ENCODE measurements around the gene SPAG7. TPM values are rescaled to one million over a fixed set of nuclear protein-coding genes. Genes with fewer than 3 reads are reported as not detected.

The SPAG7 gene
- total and polyA plus RNA-seq, 12 donors = 95.5 to 189 (median 136) TPM

DNA sequence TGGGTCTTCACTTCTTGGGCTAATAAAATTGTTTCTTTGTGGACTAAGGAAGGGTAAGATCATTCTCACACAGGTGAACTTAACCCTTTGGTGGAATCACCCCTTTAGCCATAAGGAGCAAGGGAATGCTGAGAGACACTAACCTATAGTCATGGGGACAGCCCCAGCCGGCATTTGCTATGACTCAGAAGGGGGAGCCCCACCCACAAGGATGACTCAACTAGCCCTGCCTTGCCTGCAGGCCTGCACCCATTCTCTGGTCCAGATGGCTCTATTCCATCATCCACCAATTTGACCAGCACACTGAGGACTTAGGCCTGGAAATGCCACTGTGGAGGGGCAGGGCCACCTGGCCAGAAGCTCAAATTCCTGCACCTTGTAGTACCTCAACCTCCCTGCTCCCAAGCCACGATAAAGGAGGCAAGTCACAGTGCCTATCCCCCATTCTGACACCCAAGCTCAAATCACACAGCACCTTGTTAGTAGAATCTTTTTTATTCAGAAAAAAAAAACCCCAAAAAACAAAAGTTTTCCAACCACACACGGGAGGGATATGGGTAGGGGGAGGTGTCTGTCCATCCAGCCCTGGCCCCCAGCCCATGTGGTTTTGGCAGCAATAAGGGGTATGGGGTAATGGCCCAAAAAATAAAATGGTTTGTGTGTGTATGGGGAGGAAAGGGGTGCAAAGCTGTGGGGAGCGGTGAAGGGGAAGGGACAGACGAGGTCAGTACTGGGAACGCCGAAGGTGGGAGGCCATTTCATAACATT is 22.3 kb downstream of the SPAG7 start:
- intact Hi-C loops (cut with DNase I) = loop anchor here in 2 of 10 donors (5.0 kb wide), 2 partner anchors 38 to 52 kb away; partner anchors contain the start of genes INCA1 (in 1 of the 2) and KIF1C (in 1 of the 2)
- H3K27me3 ChIP-seq = no peaks in the 10 kb centered on the region
- ATAC-seq (peak in 2 of 8 donors; percentile 23 to 29), DNase-seq (peak; percentile 49 to 68)
- no peaks in the 10 kb centered on the region for H3K9me3 ChIP-seq
- peak overlapping the region in 6 of 10 donors; percentile 6 to 100 (median 55) for H3K4me3 ChIP-seq
- H3K36me3 ChIP-seq = peaks cover 0 to 59% (median 15%) of the 10 kb centered on the region in 9 donors
- WGBS, 2 donors = 50 to 58% methylated on average over 7 of the region's 7 CpGs
- TF ChIP-seq, protein P1, sequence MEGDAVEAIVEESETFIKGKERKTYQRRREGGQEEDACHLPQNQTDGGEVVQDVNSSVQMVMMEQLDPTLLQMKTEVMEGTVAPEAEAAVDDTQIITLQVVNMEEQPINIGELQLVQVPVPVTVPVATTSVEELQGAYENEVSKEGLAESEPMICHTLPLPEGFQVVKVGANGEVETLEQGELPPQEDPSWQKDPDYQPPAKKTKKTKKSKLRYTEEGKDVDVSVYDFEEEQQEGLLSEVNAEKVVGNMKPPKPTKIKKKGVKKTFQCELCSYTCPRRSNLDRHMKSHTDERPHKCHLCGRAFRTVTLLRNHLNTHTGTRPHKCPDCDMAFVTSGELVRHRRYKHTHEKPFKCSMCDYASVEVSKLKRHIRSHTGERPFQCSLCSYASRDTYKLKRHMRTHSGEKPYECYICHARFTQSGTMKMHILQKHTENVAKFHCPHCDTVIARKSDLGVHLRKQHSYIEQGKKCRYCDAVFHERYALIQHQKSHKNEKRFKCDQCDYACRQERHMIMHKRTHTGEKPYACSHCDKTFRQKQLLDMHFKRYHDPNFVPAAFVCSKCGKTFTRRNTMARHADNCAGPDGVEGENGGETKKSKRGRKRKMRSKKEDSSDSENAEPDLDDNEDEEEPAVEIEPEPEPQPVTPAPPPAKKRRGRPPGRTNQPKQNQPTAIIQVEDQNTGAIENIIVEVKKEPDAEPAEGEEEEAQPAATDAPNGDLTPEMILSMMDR (IDR thresholded peaks at IDR 0.05) = no peak
- H3K27ac ChIP-seq = peak overlapping the region in 9 of 10 donors; percentile 13 to 100 (median 46)
- H3K4me1 ChIP-seq = peaks cover 22 to 75% (median 63%) of the 10 kb centered on the region in 9 donors

DNA sequence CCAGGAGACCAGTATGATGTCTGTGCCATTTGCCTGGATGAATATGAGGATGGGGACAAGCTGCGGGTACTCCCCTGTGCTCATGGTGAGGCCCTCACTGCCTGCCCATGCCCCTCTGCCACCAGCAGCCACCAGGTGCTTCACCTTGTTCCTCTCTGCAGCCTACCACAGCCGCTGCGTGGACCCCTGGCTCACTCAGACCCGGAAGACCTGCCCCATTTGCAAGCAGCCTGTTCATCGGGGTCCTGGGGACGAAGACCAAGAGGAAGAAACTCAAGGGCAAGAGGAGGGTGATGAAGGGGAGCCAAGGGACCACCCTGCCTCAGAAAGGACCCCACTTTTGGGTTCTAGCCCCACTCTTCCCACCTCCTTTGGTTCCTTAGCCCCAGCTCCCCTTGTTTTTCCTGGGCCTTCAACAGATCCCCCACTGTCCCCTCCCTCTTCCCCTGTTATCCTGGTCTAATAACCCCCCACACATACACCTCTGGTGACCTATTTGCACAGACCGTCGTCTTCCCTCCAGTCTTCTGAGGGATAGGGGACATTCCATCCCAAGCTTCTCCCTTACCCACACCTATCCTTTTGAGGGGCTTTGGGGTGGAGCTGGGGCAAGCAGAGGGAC is 23.0 kb downstream of the SPAG7 start:
- Histone ChIP-seq H3K36me3 (peaks cover 0 to 59% (median 15%) of the 10 kb centered on the region in 9 donors), H3K4me3 (peak overlapping the region in 3 of 10 donors; percentile 15 to 100 (median 95))
- ATAC-seq = no peak

DNA sequence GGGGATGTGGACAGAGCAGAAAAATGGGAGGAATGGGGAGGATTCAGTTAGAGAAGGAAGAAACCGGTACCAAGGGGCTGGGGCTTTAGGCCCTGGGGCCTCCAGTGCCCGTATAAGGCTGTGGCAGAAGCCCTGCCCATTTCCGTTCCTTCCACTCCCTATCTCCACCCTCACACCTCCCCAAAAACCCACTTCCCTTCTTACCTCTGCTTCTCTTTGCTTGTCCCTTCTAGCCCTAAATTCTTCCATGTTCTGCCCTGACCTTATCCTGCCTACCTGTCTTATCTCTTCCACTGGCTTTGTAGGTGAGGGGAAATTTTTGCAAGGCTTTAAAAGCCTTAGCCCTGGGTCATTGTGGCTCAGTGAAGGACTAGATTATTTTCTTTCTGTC is 23.5 kb downstream of the SPAG7 start:
- peak overlapping the region in 7 of 10 donors; percentile 4 to 100 (median 99) for H3K27ac ChIP-seq
- peaks cover 0 to 59% (median 15%) of the 10 kb centered on the region in 9 donors for H3K36me3 ChIP-seq
- H3K9me3 ChIP-seq = no peaks in the 10 kb centered on the region
- no peak for DNase-seq
- H3K4me1 ChIP-seq = peaks cover 18 to 70% (median 56%) of the 10 kb centered on the region in 9 donors
- peak overlapping the region in 1 of 10 donors; percentile 100 for H3K4me3 ChIP-seq
- no peaks in the 10 kb centered on the region for H3K27me3 ChIP-seq
- WGBS, 2 donors = 40 to 50% methylated on average over 3 of the region's 3 CpGs
- intact Hi-C loops (cut with DNase I) = loop anchor here in 2 of 10 donors (5.0 kb wide), 1 partner anchor 43 kb away; the partner anchor contains the start of gene CAMTA2 (in 2 of the 2)
- ATAC-seq = no peak
- TF ChIP-seq, protein P1 (IDR thresholded peaks at IDR 0.05) = no peak

More for the DNA sequence above, 23.0 kb downstream of the SPAG7 start:
- peak overlapping the region in 8 of 10 donors; percentile 14 to 100 (median 72) for H3K27ac ChIP-seq
- no peak for DNase-seq
- WGBS, 2 donors = 64 to 65% methylated on average over 8 of the region's 8 CpGs
- intact Hi-C loops (cut with DNase I) = loop anchor here in 3 of 10 donors (5.0 kb wide), 3 partner anchors 37 to 53 kb away; partner anchors contain the start of genes CAMTA2 (in 2 of the 3), INCA1 (in 1 of the 3) and KIF1C (in 1 of the 3)
- TF ChIP-seq, protein P1 (IDR thresholded peaks at IDR 0.05) = no peak
- H3K4me1 ChIP-seq = peaks cover 18 to 71% (median 57%) of the 10 kb centered on the region in 9 donors
- H3K9me3 ChIP-seq = no peaks in the 10 kb centered on the region
- H3K27me3 ChIP-seq = no peaks in the 10 kb centered on the region
